HepG2 (cell line): ENCODE data around the gene RPS2. TPM values are rescaled to one million over a fixed set of nuclear protein-coding genes. Genes with fewer than 3 reads are reported as not detected.

ENCODE experiments used
- DMAP1 ChIP-seq: IDR thresholded peaks from 2 replicates; pipeline ENCODE4 v1.6.1; 2016
- ESRRA ChIP-seq: sonication (generic); formaldehyde crosslinking; IDR thresholded peaks from 2 replicates; pipeline ENCODE4 v1.5.1; 2020; ENCODE audit warnings: mild to moderate bottlenecking, low read depth, missing genetic modification reagents
- FOXA1 ChIP-seq, 2 experiments: fragments of 450-650 bp in 1 of 2; sonication (generic) in 1 of 2; formaldehyde crosslinking in 1 of 2; IDR thresholded peaks; 2 replicates each; pipeline versions ENCODE4 v1.4.0 to v1.6.1; 2016 to 2020; ENCODE audit warnings: missing genetic modification reagents in 1 of 2
- FOXC1 ChIP-seq: sonication (generic); formaldehyde crosslinking; IDR thresholded peaks from 2 replicates; pipeline ENCODE4 v1.8.0; 2022; ENCODE audit warnings: mild to moderate bottlenecking, missing genetic modification reagents, borderline replicate concordance
- GLI4 ChIP-seq: sonication (generic); formaldehyde crosslinking; IDR thresholded peaks from 2 replicates; pipeline ENCODE4 v1.5.1; 2020; ENCODE audit warnings: missing genetic modification reagents, mild to moderate bottlenecking, moderate library complexity, borderline replicate concordance
- GMEB2 ChIP-seq: IDR thresholded peaks from 2 replicates; pipeline ENCODE4 v1.6.1; 2016; ENCODE audit warnings: missing biosample characterization, missing genetic modification reagents, low read depth
- HMG20B ChIP-seq: conservative IDR thresholded peaks from 2 replicates; pipeline ENCODE4 v1.6.1; 2016; ENCODE audit warnings: missing genetic modification reagents, missing compliant biosample characterization
- HNF4A ChIP-seq: sonication (generic); formaldehyde crosslinking; IDR thresholded peaks from 2 replicates; pipeline ENCODE4 v1.4.0; 2020; ENCODE audit warnings: missing genetic modification reagents
- KAT2B ChIP-seq: fragments of 150-350 bp; IDR thresholded peaks from 2 replicates; pipeline ENCODE4 v1.6.1; 2014; ENCODE audit warnings: low read depth, low read length, borderline replicate concordance
- RXRB ChIP-seq: IDR thresholded peaks from 2 replicates; pipeline ENCODE4 v1.6.1; 2016; ENCODE audit warnings: borderline replicate concordance, missing genetic modification reagents, missing compliant biosample characterization
- SIX1 ChIP-seq: sonication (generic); formaldehyde crosslinking; IDR thresholded peaks from 2 replicates; pipeline ENCODE4 v1.4.0; 2020; ENCODE audit warnings: missing genetic modification reagents, borderline replicate concordance
- SNAPC5 ChIP-seq: sonication (generic); formaldehyde crosslinking; IDR thresholded peaks from 2 replicates; pipeline ENCODE4 v1.8.1; 2023; ENCODE audit warnings: mild to moderate bottlenecking, missing genetic modification reagents, borderline replicate concordance
- SP4 ChIP-seq: sonication (generic); formaldehyde crosslinking; IDR thresholded peaks from 2 replicates; pipeline ENCODE4 v1.8.1; 2023; ENCODE audit warnings: mild to moderate bottlenecking, missing genetic modification reagents
- YY1 ChIP-seq: IDR thresholded peaks from 2 replicates; pipeline ENCODE4 v1.6.1; 2011; ENCODE audit warnings: low read length, low read depth, moderate library complexity, mild to moderate bottlenecking; ENCODE audit not compliant: insufficient read depth, insufficient replicate concordance
- ZBTB1 ChIP-seq: sonication (generic); formaldehyde crosslinking; IDR thresholded peaks from 2 replicates; pipeline ENCODE4 v1.4.0; 2020; ENCODE audit warnings: missing genetic modification reagents, borderline replicate concordance
- ZMYM2 ChIP-seq: sonication (generic); formaldehyde crosslinking; IDR thresholded peaks from 2 replicates; pipeline ENCODE4 v1.8.0; 2022; ENCODE audit warnings: mild to moderate bottlenecking, missing genetic modification reagents
- ZSCAN21 ChIP-seq: sonication (generic); formaldehyde crosslinking; IDR thresholded peaks from 2 replicates; pipeline ENCODE4 v1.8.0; 2022; ENCODE audit warnings: mild to moderate bottlenecking, missing genetic modification reagents, moderate library complexity, borderline replicate concordance
- polyA plus RNA-seq, 8 experiments: library from polyadenylated mRNA; depleted of rRNA in 3 of 8; stranded (reverse) in 7 of 8; unstranded in 1 of 8; fragments of >200 nt; fragmentation: Illumina TruSeq in 4 of 8; extraction: Trizol in 4 of 8; gene quantifications; 2 replicates each; pipeline versions ENCODE4 v1.2.1 to v1.2.3, GENCODE V29; 2011 to 2016; ENCODE audit warnings: low read depth in 4 of 8, missing spikeins in 1 of 8, mixed read lengths in 1 of 8; ENCODE audit not compliant: insufficient read depth in 1 of 8
- total RNA-seq, 5 experiments: library from RNA; depleted of rRNA; stranded (reverse); fragments of >200 nt; fragmentation: Illumina TruSeq; extraction: Trizol; gene quantifications; 2 replicates each; pipeline ENCODE4 v1.2.3, GENCODE V29; 2016; ENCODE audit warnings: low read depth in 1 of 5
- TF ChIP-seq, protein P1 (sequence below): sonication (generic); formaldehyde crosslinking; IDR thresholded peaks from 2 replicates; pipeline ENCODE4 v1.4.0; 2020; ENCODE audit warnings: missing genetic modification reagents
- TF ChIP-seq, protein P2 (sequence below): sonication (generic); formaldehyde crosslinking; IDR thresholded peaks from 2 replicates; pipeline ENCODE4 v1.9.0; 2021; ENCODE audit warnings: missing genetic modification reagents, mild to moderate bottlenecking, borderline replicate concordance
- TF ChIP-seq, protein P3 (sequence below): sonication (generic); formaldehyde crosslinking; IDR thresholded peaks from 2 replicates; pipeline ENCODE4 v1.5.1; 2020; ENCODE audit warnings: mild to moderate bottlenecking, missing genetic modification reagents, borderline replicate concordance
- TF ChIP-seq, protein P4 (sequence below): sonication (generic); formaldehyde crosslinking; IDR thresholded peaks from 2 replicates; pipeline ENCODE4 v1.4.0; 2020; ENCODE audit warnings: missing genetic modification reagents
- TF ChIP-seq, protein P5 (sequence below): sonication (generic); formaldehyde crosslinking; IDR thresholded peaks from 2 replicates; pipeline ENCODE4 v1.4.0; 2020; ENCODE audit warnings: missing genetic modification reagents

The RPS2 gene
- total and polyA plus RNA-seq, 2 of the 13 experiments (the other 11 are each of a cell fraction or from before 2014, with no cell fraction given), result 1,908 to 4,514 TPM

GRCh38 chr16:1929578-1930337 lies 34.9 kb downstream of the RPS2 start (continued):
- peak; percentile 38; the same call in 1 of the 2 replicates for TF ChIP-seq RXRB (CRISPR knock-in tag)
- no peak for TF ChIP-seq GMEB2
- TF ChIP-seq HNF4A (CRISPR knock-in tag), result no peak
- TF ChIP-seq ZSCAN21 (CRISPR knock-in tag), result peak; percentile 90; the same call in 1 of the 2 replicates
- no peak for TF ChIP-seq ZMYM2 (CRISPR knock-in tag)
- TF ChIP-seq, protein P1, sequence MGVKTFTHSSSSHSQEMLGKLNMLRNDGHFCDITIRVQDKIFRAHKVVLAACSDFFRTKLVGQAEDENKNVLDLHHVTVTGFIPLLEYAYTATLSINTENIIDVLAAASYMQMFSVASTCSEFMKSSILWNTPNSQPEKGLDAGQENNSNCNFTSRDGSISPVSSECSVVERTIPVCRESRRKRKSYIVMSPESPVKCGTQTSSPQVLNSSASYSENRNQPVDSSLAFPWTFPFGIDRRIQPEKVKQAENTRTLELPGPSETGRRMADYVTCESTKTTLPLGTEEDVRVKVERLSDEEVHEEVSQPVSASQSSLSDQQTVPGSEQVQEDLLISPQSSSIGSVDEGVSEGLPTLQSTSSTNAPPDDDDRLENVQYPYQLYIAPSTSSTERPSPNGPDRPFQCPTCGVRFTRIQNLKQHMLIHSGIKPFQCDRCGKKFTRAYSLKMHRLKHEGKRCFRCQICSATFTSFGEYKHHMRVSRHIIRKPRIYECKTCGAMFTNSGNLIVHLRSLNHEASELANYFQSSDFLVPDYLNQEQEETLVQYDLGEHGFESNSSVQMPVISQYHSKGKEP (CRISPR knock-in tag), result peak; percentile 89
- TF ChIP-seq, protein P2, sequence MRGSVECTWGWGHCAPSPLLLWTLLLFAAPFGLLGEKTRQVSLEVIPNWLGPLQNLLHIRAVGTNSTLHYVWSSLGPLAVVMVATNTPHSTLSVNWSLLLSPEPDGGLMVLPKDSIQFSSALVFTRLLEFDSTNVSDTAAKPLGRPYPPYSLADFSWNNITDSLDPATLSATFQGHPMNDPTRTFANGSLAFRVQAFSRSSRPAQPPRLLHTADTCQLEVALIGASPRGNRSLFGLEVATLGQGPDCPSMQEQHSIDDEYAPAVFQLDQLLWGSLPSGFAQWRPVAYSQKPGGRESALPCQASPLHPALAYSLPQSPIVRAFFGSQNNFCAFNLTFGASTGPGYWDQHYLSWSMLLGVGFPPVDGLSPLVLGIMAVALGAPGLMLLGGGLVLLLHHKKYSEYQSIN (CRISPR knock-in tag), result no peak
- no peak for TF ChIP-seq HMG20B (CRISPR knock-in tag)
- TF ChIP-seq, protein P3, sequence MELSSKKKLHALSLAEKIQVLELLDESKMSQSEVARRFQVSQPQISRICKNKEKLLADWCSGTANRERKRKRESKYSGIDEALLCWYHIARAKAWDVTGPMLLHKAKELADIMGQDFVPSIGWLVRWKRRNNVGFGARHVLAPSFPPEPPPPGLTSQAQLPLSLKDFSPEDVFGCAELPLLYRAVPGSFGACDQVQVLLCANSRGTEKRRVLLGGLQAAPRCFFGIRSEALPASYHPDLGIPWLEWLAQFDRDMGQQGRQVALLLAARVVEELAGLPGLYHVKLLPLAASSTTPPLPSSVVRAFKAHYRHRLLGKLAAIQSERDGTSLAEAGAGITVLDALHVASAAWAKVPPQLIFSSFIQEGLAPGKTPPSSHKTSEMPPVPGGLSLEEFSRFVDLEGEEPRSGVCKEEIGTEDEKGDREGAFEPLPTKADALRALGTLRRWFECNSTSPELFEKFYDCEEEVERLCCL (CRISPR knock-in tag), result no peak
- peak; percentile 43; the same call in 1 of the 2 replicates for TF ChIP-seq ESRRA (CRISPR knock-in tag)
- peak; percentile 72; the same call in 1 of the 2 replicates for TF ChIP-seq FOXC1 (CRISPR knock-in tag)
- peak; percentile 78; the same call in 1 of the 2 replicates for TF ChIP-seq SP4 (CRISPR knock-in tag)
- TF ChIP-seq FOXA1 (IDR thresholded peaks at IDR 0.05), result no peak
- no peak for TF ChIP-seq FOXA1 (CRISPR knock-in tag; IDR thresholded peaks at IDR 0.05)
- TF ChIP-seq, protein P4, sequence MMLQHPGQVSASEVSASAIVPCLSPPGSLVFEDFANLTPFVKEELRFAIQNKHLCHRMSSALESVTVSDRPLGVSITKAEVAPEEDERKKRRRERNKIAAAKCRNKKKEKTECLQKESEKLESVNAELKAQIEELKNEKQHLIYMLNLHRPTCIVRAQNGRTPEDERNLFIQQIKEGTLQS, result 0 out of 2 replicates have a peak, but pooled peaks have one; percentile 41
- TF ChIP-seq SNAPC5, result no peak
- TF ChIP-seq YY1, result peak; percentile 74
- no peak for TF ChIP-seq SIX1 (CRISPR knock-in tag)
- TF ChIP-seq KAT2B, result no peak
- TF ChIP-seq, protein P5, sequence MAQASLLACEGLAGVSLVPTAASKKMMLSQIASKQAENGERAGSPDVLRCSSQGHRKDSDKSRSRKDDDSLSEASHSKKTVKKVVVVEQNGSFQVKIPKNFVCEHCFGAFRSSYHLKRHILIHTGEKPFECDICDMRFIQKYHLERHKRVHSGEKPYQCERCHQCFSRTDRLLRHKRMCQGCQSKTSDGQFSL (CRISPR knock-in tag), result peak; percentile 38; the same call in 1 of the 2 replicates
- TF ChIP-seq GLI4 (CRISPR knock-in tag), result peak; percentile 54; the same call in 1 of the 2 replicates
- no peak for TF ChIP-seq ZBTB1
- TF ChIP-seq DMAP1 (CRISPR knock-in tag), result peak; percentile 61; the same call in 1 of the 2 replicates
